Lung microvascular endothelial cell (primary cell): ENCODE results near the gene FNDC3B. TPM values are rescaled to one million over a fixed set of nuclear protein-coding genes. Genes with fewer than 3 reads are reported as not detected.
A peak's percentile ranks its signal among the peaks of the same experiment; 100 is the strongest.

Experiments used
- DNase-seq, 2 donors: peaks; one replicate each; pipeline versions ENCODE4 v3.0.0 to v3.0.0-alpha.2; 2010; ENCODE audit warnings: low read depth in 2 of 2
- total RNA-seq: library from RNA; depleted of rRNA; stranded (reverse); fragments of >200 nt; gene quantifications from 2 replicates; pipeline ENCODE4 v1.2.1, GENCODE V29; 2014

Gene FNDC3B
- total RNA-seq, 1 donor from 2014 or later = 74.6 TPM

GRCh38 chr3:172186607-172187006 lies 147.2 kb downstream of the FNDC3B start:
- no peak for DNase-seq

GRCh38 chr3:172187511-172187910 lies 148.1 kb downstream of the FNDC3B start:
- no peak for DNase-seq

GRCh38 chr3:172188511-172188910 lies 149.1 kb downstream of the FNDC3B start:
- no peak for DNase-seq

GRCh38 chr3:172189213-172189612 lies 149.8 kb downstream of the FNDC3B start:
- no peak for DNase-seq

GRCh38 chr3:172189987-172190603 lies 150.7 kb downstream of the FNDC3B start:
- no peak for DNase-seq

GRCh38 chr3:172190980-172191379 lies 151.6 kb downstream of the FNDC3B start:
- no peak for DNase-seq

- no peak for DNase-seq
Measured at GRCh38 chr3:172191629-172192028, 152.3 kb downstream of the FNDC3B start.

- no peak for DNase-seq
Measured at GRCh38 chr3:172192830-172193415, 153.5 kb downstream of the FNDC3B start.

- no peak for DNase-seq
Measured at GRCh38 chr3:172193436-172193835, 154.1 kb downstream of the FNDC3B start.

GRCh38 chr3:172194702-172195406 lies 155.5 kb downstream of the FNDC3B start:
- peak in 1 of 2 donors; percentile 49 for DNase-seq

GRCh38 chr3:172195407-172195754 lies 156.0 kb downstream of the FNDC3B start:
- DNase-seq = no peak

GRCh38 chr3:172197344-172197743 lies 158.0 kb downstream of the FNDC3B start:
- no peak for DNase-seq

- DNase-seq = no peak
Measured at GRCh38 chr3:172198428-172198827, 159.1 kb downstream of the FNDC3B start.

- DNase-seq = no peak
Measured at GRCh38 chr3:172199850-172200369, 160.5 kb downstream of the FNDC3B start.

GRCh38 chr3:172201136-172201869 lies 161.9 kb downstream of the FNDC3B start:
- DNase-seq = peak; percentile 86 to 96

- peak; percentile 41 to 64 for DNase-seq
Measured at GRCh38 chr3:172201870-172202236, 162.5 kb downstream of the FNDC3B start.

GRCh38 chr3:172202797-172203196 lies 163.4 kb downstream of the FNDC3B start:
- no peak for DNase-seq

GRCh38 chr3:172203522-172204258 lies 164.3 kb downstream of the FNDC3B start:
- DNase-seq = no peak

- DNase-seq = no peak
Measured at GRCh38 chr3:172204716-172205115, 165.3 kb downstream of the FNDC3B start.

- DNase-seq = peak in 1 of 2 donors; percentile 16
Measured at GRCh38 chr3:172208586-172209332, 169.4 kb downstream of the FNDC3B start.
